Endothelial cell of umbilical vein (primary cell): ENCODE measurements around the gene ADAMTS12.

Experiments
- JUN ChIP-seq: IDR thresholded peaks from 2 replicates; pipeline ENCODE4 v1.6.1; 2011; ENCODE audit warnings: borderline replicate concordance, low read depth; ENCODE audit not compliant: insufficient read length, insufficient read depth
- POLR2A ChIP-seq: IDR thresholded peaks from 2 replicates; pipeline ENCODE4 v1.6.1; 2012; ENCODE audit warnings: low read depth, mild to moderate bottlenecking, control low read depth, low read length
- POLR2AphosphoS5 ChIP-seq: IDR thresholded peaks from 2 replicates; pipeline ENCODE4 v1.6.1; 2012; ENCODE audit warnings: low read depth, mild to moderate bottlenecking, control low read depth, low read length, moderate library complexity; ENCODE audit not compliant: insufficient read depth
- TF ChIP-seq, protein P1 (sequence below), 2 donors: IDR thresholded peaks; 1 replicate in 1 of 2; 2 replicates in 1 of 2; pipeline ENCODE4 v1.5.1; 2011; ENCODE audit warnings: low read length in 2 of 2, mild to moderate bottlenecking in 2 of 2, moderate library complexity in 2 of 2, control low read depth in 1 of 2, inconsistent platforms in 1 of 2, low read depth in 1 of 2; ENCODE audit not compliant: insufficient read depth in 1 of 2; ENCODE audit errors: extremely low read depth in 1 of 2

DNA sequence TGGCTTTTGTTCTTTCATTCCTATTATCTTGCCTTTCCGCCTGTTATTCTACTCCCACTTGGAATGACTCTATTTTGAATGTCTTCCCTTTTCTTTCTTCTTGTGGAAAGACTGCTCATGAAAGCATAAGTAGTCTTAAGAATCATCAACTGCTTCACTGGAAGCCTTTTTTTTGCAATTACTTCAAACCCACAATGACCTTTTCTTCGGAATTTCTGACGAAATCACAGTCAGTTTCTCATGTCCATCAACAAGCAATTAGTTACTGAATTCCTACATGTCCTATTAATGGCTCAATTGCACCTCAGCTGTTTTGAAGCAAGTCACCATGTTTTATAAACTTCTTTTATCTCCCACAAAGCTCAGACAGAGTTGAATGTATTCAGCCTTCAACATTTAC, 254.8 kb downstream of the ADAMTS12 start:
- TF ChIP-seq, protein P1, sequence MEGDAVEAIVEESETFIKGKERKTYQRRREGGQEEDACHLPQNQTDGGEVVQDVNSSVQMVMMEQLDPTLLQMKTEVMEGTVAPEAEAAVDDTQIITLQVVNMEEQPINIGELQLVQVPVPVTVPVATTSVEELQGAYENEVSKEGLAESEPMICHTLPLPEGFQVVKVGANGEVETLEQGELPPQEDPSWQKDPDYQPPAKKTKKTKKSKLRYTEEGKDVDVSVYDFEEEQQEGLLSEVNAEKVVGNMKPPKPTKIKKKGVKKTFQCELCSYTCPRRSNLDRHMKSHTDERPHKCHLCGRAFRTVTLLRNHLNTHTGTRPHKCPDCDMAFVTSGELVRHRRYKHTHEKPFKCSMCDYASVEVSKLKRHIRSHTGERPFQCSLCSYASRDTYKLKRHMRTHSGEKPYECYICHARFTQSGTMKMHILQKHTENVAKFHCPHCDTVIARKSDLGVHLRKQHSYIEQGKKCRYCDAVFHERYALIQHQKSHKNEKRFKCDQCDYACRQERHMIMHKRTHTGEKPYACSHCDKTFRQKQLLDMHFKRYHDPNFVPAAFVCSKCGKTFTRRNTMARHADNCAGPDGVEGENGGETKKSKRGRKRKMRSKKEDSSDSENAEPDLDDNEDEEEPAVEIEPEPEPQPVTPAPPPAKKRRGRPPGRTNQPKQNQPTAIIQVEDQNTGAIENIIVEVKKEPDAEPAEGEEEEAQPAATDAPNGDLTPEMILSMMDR (IDR thresholded peaks at IDR 0.05; ENCODE audit: extremely low read depth in 1 of 2, insufficient read depth in 1 of 2, low read depth in 1 of 2, low read length in 2 of 2) = no peak
- TF ChIP-seq JUN (no peak), POLR2AphosphoS5 (no peak), POLR2A (no peak)
